Body of pancreas (tissue), 4 donors: ENCODE results near the gene VAPA. TPM values are rescaled to one million over a fixed set of nuclear protein-coding genes. Genes with fewer than 3 reads are reported as not detected.

Source experiments
- ATAC-seq: fragments of 150-250 bp; one replicate; pipeline ENCODE4 v1.9.1; 2016
- DNase-seq, 4 donors: peaks; one replicate each; pipeline ENCODE4 v3.0.0-alpha.2; 2019
- H3K27ac ChIP-seq, 4 donors: fragments of 200-600 bp; sonication (generic); 1 replicate in 3 of 4; 2 replicates in 1 of 4; pipeline versions ENCODE4 v1.5.1 to v1.6.1; 2016 to 2019; ENCODE audit warnings: mild to moderate bottlenecking in 1 of 4, mixed read lengths in 1 of 4, moderate library complexity in 1 of 4
- H3K27me3 ChIP-seq, 2 donors: fragments of 200-600 bp; sonication (generic); one replicate each; pipeline ENCODE4 v1.6.0; 2016; ENCODE audit warnings: mild to moderate bottlenecking in 1 of 2
- H3K36me3 ChIP-seq, 2 donors: fragments of 200-600 bp; sonication (generic); replicated peaks in 1 of 2; 2 replicates each; pipeline ENCODE4 v1.5.1; 2016; ENCODE audit warnings: low read depth in 2 of 2; ENCODE audit not compliant: insufficient read depth in 1 of 2
- H3K4me1 ChIP-seq: fragments of 200-600 bp; sonication (generic); one replicate; pipeline ENCODE4 v1.6.0; 2016
- H3K4me3 ChIP-seq, 2 donors: fragments of 200-600 bp; sonication (generic); 1 replicate in 1 of 2; 2 replicates in 1 of 2; pipeline ENCODE4 v1.5.1; 2016 to 2019
- H3K9me3 ChIP-seq, 3 donors: fragments of 200-600 bp; sonication (generic); 1 replicate in 2 of 3; 2 replicates in 1 of 3; pipeline ENCODE4 v1.5.1; 2016
- POLR2A ChIP-seq, 3 donors: fragments of 450-650 bp; IDR thresholded peaks; one replicate each; pipeline ENCODE4 v1.6.1; 2016; ENCODE audit warnings: antibody characterized with exemption in 3 of 3, mild to moderate bottlenecking in 2 of 3
- WGBS, 2 donors: methylation state at CpG; one replicate each; pipeline ENCODE4 v1.1.5; 2017; 5-methylcytosine and 5-hydroxymethylcytosine counted together
- intact Hi-C: fragments of 100-400 bp; cut with DNase I; formaldehyde crosslinking; loops from one replicate; pipeline ENCODE4 v1.15.1; 2023
- total RNA-seq, 2 donors: library from RNA; depleted of rRNA; stranded (reverse); fragments of >200 nt; gene quantifications; one replicate each; pipeline ENCODE4 v1.1.0, GENCODE V29; 2016
- TF ChIP-seq, protein P1 (sequence below), 7 experiments: fragments of 450-650 bp in 4 of 7; fragments of 200-600 bp in 3 of 7; sonication (generic) in 3 of 7; IDR thresholded peaks; one replicate each; pipeline ENCODE4 v1.5.1; 2016 to 2019; ENCODE audit warnings: antibody characterized with exemption in 7 of 7

Gene VAPA
- total RNA-seq, 2 donors from 2014 or later, result 58.7 to 113 TPM

DNA sequence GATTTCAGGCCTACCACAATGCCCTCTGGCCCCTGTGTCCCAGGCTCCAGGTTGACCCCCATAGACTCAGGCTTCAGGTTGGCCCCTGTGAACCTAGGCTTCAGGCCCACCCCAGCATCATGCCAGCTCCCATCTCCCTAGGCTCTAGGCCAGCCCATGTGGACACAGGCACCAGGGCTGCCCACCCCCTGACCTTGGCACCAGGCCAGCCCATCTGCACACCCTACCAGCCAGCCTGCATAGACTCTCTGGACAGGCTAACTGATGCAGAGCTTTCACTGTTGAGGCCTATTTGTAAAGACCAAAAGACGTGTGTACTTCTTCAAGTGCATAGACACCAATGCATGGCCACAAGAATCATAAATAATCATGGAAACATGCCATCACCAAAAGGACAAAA is 83.9 kb downstream of the VAPA start:
- intact Hi-C loops, result no loop called here
- WGBS, 2 donors, result 82 to 85% methylated on average over 1 of the region's 1 CpG

DNA sequence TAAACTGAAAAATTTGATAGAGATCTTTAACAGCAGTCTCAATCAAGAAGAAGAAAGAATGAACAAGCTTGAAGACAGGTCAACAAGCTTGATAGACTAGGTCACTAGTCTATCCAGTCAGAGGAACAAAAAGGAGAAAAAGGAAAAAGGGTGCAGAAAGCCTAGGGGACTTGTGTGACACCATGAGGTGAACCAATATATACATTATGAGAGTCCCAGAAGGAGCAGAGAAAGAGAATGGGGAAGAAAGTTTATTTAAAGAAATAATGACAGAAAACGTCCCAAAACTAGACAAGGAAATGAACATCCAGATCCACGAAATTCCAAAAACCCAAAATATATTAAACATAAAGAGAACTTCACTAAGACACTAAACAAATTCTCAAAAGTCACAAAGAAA is 84.5 kb downstream of the VAPA start:
- no peaks in the 10 kb centered on the region for H3K27me3 ChIP-seq
- no peaks in the 10 kb centered on the region for H3K36me3 ChIP-seq
- H3K4me1 ChIP-seq, result peaks cover 26% of the 10 kb centered on the region
- H3K9me3 ChIP-seq, result no peaks in the 10 kb centered on the region
- ATAC-seq (no peak), DNase-seq (no peak)
- 76 to 85% methylated on average over 2 of the region's 2 CpGs for WGBS, 2 donors
- intact Hi-C loops, result no loop called here
- TF ChIP-seq, protein P1, sequence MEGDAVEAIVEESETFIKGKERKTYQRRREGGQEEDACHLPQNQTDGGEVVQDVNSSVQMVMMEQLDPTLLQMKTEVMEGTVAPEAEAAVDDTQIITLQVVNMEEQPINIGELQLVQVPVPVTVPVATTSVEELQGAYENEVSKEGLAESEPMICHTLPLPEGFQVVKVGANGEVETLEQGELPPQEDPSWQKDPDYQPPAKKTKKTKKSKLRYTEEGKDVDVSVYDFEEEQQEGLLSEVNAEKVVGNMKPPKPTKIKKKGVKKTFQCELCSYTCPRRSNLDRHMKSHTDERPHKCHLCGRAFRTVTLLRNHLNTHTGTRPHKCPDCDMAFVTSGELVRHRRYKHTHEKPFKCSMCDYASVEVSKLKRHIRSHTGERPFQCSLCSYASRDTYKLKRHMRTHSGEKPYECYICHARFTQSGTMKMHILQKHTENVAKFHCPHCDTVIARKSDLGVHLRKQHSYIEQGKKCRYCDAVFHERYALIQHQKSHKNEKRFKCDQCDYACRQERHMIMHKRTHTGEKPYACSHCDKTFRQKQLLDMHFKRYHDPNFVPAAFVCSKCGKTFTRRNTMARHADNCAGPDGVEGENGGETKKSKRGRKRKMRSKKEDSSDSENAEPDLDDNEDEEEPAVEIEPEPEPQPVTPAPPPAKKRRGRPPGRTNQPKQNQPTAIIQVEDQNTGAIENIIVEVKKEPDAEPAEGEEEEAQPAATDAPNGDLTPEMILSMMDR (IDR thresholded peaks at IDR 0.05), result no peak
- TF ChIP-seq POLR2A (IDR thresholded peaks at IDR 0.05), result no peak
- no peak overlapping the region for H3K27ac ChIP-seq
- no peak overlapping the region for H3K4me3 ChIP-seq

More for the DNA sequence above, 83.9 kb downstream of the VAPA start:
- TF ChIP-seq POLR2A (IDR thresholded peaks at IDR 0.05), result no peak
- TF ChIP-seq, protein P1 (IDR thresholded peaks at IDR 0.05), result no peak
- no peaks in the 10 kb centered on the region for H3K27me3 ChIP-seq
- H3K4me1 ChIP-seq, result peaks cover 32% of the 10 kb centered on the region
- DNase-seq (no peak), ATAC-seq (no peak)
- no peaks in the 10 kb centered on the region for H3K36me3 ChIP-seq
- no peak overlapping the region for H3K4me3 ChIP-seq
- no peak overlapping the region for H3K27ac ChIP-seq
- H3K9me3 ChIP-seq, result no peaks in the 10 kb centered on the region

DNA sequence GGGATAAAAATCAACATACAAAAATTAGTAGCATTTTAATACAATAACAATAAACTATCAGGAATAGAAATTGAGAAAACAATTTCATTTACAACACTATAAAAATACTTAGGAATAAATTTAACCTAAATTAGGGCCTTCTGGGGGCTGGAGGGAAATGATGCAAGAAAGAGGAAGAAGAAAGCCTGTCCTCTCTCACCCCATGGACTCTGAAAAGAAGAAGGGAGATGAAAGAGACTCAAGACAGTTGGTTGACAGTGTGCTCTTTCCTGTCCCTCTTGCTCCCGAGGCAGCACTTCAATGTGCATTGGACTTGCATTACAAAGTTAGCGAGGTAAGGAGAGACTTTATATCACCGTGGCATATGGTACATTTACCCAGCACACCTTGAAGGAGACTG is 88.5 kb downstream of the VAPA start:
- H3K9me3 ChIP-seq, result no peaks in the 10 kb centered on the region
- no peak overlapping the region for H3K4me3 ChIP-seq
- H3K27ac ChIP-seq, result no peak overlapping the region
- no peaks in the 10 kb centered on the region for H3K27me3 ChIP-seq
- TF ChIP-seq POLR2A (IDR thresholded peaks at IDR 0.05), result no peak
- TF ChIP-seq, protein P1 (IDR thresholded peaks at IDR 0.05), result no peak
- no peaks in the 10 kb centered on the region for H3K36me3 ChIP-seq
- no peak for DNase-seq
- intact Hi-C loops, result no loop called here
- H3K4me1 ChIP-seq, result peaks cover 14% of the 10 kb centered on the region
- ATAC-seq, result no peak
- WGBS, 2 donors, result 87 to 91% methylated on average over 3 of the region's 3 CpGs

DNA sequence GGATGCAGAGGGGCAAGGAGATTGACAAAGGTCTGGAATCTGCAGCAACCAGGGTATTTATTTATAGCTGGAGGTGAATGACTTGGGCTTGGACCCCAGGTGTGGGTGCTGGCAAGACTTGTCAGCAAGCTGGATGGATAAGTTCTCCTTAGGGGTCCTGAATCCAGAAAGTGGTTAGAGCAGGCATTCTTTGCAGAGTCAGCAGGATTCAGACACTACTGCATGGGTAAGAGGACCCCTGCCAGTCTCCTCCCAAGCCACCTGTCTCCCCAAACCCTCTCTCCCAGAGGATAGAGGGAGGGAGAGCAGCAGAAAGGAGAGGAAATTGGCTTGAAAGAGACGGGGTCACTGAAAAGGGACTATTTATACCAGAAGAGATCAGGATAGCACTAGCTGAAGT is 89.5 kb downstream of the VAPA start:
- H3K9me3 ChIP-seq, result no peaks in the 10 kb centered on the region
- H3K4me1 ChIP-seq, result peaks cover 19% of the 10 kb centered on the region
- H3K4me3 ChIP-seq, result no peak overlapping the region
- intact Hi-C loops, result no loop called here
- H3K27me3 ChIP-seq, result no peaks in the 10 kb centered on the region
- H3K36me3 ChIP-seq, result no peaks in the 10 kb centered on the region
- DNase-seq, result no peak
- 63 to 72% methylated on average over 1 of the region's 1 CpG for WGBS, 2 donors
- no peak for ATAC-seq
- no peak overlapping the region for H3K27ac ChIP-seq
- TF ChIP-seq POLR2A (IDR thresholded peaks at IDR 0.05), result no peak
- TF ChIP-seq, protein P1 (IDR thresholded peaks at IDR 0.05), result no peak

DNA sequence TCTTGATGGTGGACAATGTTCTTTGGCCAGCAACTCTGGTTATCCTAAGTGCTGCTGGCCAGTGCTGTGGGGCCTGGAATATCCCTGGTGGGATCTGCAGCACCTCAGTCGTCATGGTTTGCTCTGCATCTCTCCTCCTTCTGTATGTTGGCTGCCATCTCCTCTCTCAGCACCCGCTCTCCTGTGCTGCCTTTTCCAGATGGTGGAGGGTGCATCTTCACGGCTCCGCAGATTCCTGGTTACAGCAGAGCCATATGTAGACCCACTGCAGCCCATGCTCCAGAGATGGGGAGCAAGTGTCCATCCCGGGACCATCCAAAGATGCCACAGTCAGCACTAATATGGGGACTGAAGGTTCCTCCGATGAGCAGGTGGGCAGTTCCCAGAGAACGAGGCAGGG is 90.0 kb downstream of the VAPA start:
- intact Hi-C loops, result no loop called here
- TF ChIP-seq, protein P1 (IDR thresholded peaks at IDR 0.05), result no peak
- TF ChIP-seq POLR2A (IDR thresholded peaks at IDR 0.05), result no peak
- ATAC-seq (no peak), DNase-seq (no peak)
- Histone ChIP-seq H3K27me3 (no peaks in the 10 kb centered on the region), H3K4me1 (peaks cover 19% of the 10 kb centered on the region), H3K36me3 (no peaks in the 10 kb centered on the region), H3K27ac (no peak overlapping the region), H3K4me3 (no peak overlapping the region), H3K9me3 (no peaks in the 10 kb centered on the region)
- WGBS, 2 donors, result 71 to 84% methylated on average over 7 of the region's 7 CpGs
